GM12878 (cell line): ENCODE data around the gene AFG1L. TPM values are rescaled to one million over a fixed set of nuclear protein-coding genes. Genes with fewer than 3 reads are reported as not detected.

ENCODE experiments used
- ATAC-seq: fragments of 200-7000 bp; cut with Tn5 transposase; 3 replicates; pipeline ENCODE4 v1.9.1; 2020; ENCODE audit warnings: mild to moderate bottlenecking, moderate library complexity
- BruUV-seq: library from RNA; stranded (reverse); fragments of 400-500 nt; replicated peaks from 2 replicates; lab custom pipeline; 2021; lab: Mats Ljungman, UMichigan
- CTCF ChIA-PET: fragments of 300-600 bp; sonication (Branson Sonifier 250); formaldehyde crosslinking; extraction: SDS; loops from one replicate; lab custom pipeline; 2021; ENCODE audit warnings: inconsistent platforms; lab: Yijun Ruan, JAX
- POLR2A ChIA-PET: fragments of 350-600 bp; formaldehyde crosslinking; extraction: SDS; loops from one replicate; lab custom pipeline; 2021; ENCODE audit warnings: inconsistent platforms; lab: Charles Lee
- RAD21 ChIA-PET: fragments of 300-600 bp; sonication (Branson Sonifier 250); formaldehyde crosslinking; loops from one replicate; lab custom pipeline; 2023; ENCODE audit warnings: antibody characterized with exemption; ENCODE audit not compliant: unreplicated experiment; lab: Charles Lee
- SMC1A ChIA-PET: fragments of 300-600 bp; sonication (Branson Sonifier 250); formaldehyde crosslinking; loops from one replicate; lab custom pipeline; 2023; ENCODE audit not compliant: unreplicated experiment, uncharacterized antibody; lab: Charles Lee
- DNase-seq: peaks from one replicate; pipeline ENCODE4 v3.0.0-alpha.2; 2011; ENCODE audit warnings: low read depth, low spot score
- FAIRE-seq: peaks from 3 replicates; lab custom pipeline; 2011; peaks lifted over from hg19 to GRCh38; lab: Jason Lieb, UNC
- H2AFZ ChIP-seq: 2 replicates; pipeline ENCODE4 v1.6.0; 2011; ENCODE audit warnings: low read depth, low read length, control low read depth; ENCODE audit not compliant: control insufficient read depth
- H3K27ac ChIP-seq: 2 replicates; pipeline ENCODE4 v1.5.1; 2011; ENCODE audit warnings: control low read depth; ENCODE audit not compliant: control insufficient read depth, insufficient read depth
- H3K27me3 ChIP-seq, 2 experiments: replicated peaks in 1 of 2; 2 replicates each; pipeline versions ENCODE4 v1.6.0 to v1.6.1; 2011; ENCODE audit warnings: low read length in 1 of 2; ENCODE audit not compliant: control insufficient read depth in 2 of 2, insufficient read depth in 2 of 2
- H3K36me3 ChIP-seq, 2 experiments: 2 replicates each; pipeline ENCODE4 v1.5.1; 2011; ENCODE audit warnings: low read length in 1 of 2; ENCODE audit not compliant: control insufficient read depth in 2 of 2, insufficient read depth in 2 of 2
- H3K4me1 ChIP-seq: 2 replicates; pipeline ENCODE4 v1.6.1; 2011; ENCODE audit warnings: mild to moderate bottlenecking, low read length, moderate library complexity, mixed read lengths; ENCODE audit not compliant: control insufficient read depth, insufficient read depth
- H3K4me2 ChIP-seq: 2 replicates; pipeline ENCODE4 v1.6.0; 2011; ENCODE audit warnings: control low read depth; ENCODE audit not compliant: control insufficient read depth, insufficient read depth
- H3K4me3 ChIP-seq: fragments of 200-600 bp; sonication (generic); 2 replicates; pipeline ENCODE4 v1.5.1; 2016
- H3K79me2 ChIP-seq: 2 replicates; pipeline ENCODE4 v1.6.0; 2011; ENCODE audit warnings: low read length; ENCODE audit not compliant: control insufficient read depth, insufficient read depth
- H3K9ac ChIP-seq: 2 replicates; pipeline ENCODE4 v1.8.0; 2011; ENCODE audit warnings: low read length, control low read depth, mixed read lengths; ENCODE audit not compliant: control insufficient read depth, insufficient read depth
- H3K9me3 ChIP-seq: replicated peaks from 3 replicates; pipeline ENCODE4 v1.5.1; 2011; ENCODE audit warnings: mild to moderate bottlenecking, low read length; ENCODE audit not compliant: control insufficient read depth, insufficient read depth
- H4K20me1 ChIP-seq: 2 replicates; pipeline ENCODE4 v1.6.0; 2011; ENCODE audit not compliant: control insufficient read depth, insufficient read depth
- ASH2L ChIP-seq: fragments of 300-600, 200-600 bp; sonication (generic); IDR thresholded peaks from 2 replicates; pipeline ENCODE4 v1.6.1; 2017; ENCODE audit warnings: low read depth, mild to moderate bottlenecking, borderline replicate concordance
- ATF2 ChIP-seq: IDR thresholded peaks from 2 replicates; pipeline ENCODE4 v1.6.1; 2012; ENCODE audit warnings: low read length, inconsistent platforms
- CHD4 ChIP-seq: fragments of 200-600 bp; sonication (generic); IDR thresholded peaks from 2 replicates; pipeline ENCODE4 v1.6.1; 2016; ENCODE audit warnings: mild to moderate bottlenecking
- CREM ChIP-seq: IDR thresholded peaks from 2 replicates; pipeline ENCODE4 v1.6.1; 2014; ENCODE audit warnings: antibody characterized with exemption, low read depth
- GABPA ChIP-seq: IDR thresholded peaks from 2 replicates; pipeline ENCODE4 v1.6.1; 2014; ENCODE audit warnings: antibody characterized with exemption, low read depth, mild to moderate bottlenecking, inconsistent platforms
- MYB ChIP-seq: fragments of 150-350 bp; IDR thresholded peaks from 2 replicates; pipeline ENCODE4 v1.6.1; 2014; ENCODE audit warnings: mild to moderate bottlenecking, low read depth, low read length, borderline replicate concordance
- NR2C2 ChIP-seq: IDR thresholded peaks from 2 replicates; pipeline ENCODE4 v1.6.1; 2011; ENCODE audit warnings: borderline replicate concordance, low read depth; ENCODE audit not compliant: control insufficient read depth, insufficient read length
- RUNX3 ChIP-seq: IDR thresholded peaks from 2 replicates; pipeline ENCODE4 v1.6.1; 2012; ENCODE audit warnings: low read length, inconsistent platforms
- SPI1 ChIP-seq: IDR thresholded peaks from 2 replicates; pipeline ENCODE4 v1.6.1; 2011; ENCODE audit warnings: low read depth, mild to moderate bottlenecking, low read length, moderate library complexity, borderline replicate concordance; ENCODE audit not compliant: insufficient read depth
- SUZ12 ChIP-seq: fragments of 200-600 bp; sonication (generic); IDR thresholded peaks from one replicate; pipeline ENCODE4 v1.6.1; 2018; ENCODE audit warnings: antibody characterized with exemption, mild to moderate bottlenecking; ENCODE audit not compliant: unreplicated experiment
- YY1 ChIP-seq: IDR thresholded peaks from 2 replicates; pipeline ENCODE4 v1.6.1; 2011; ENCODE audit warnings: low read depth, mild to moderate bottlenecking, low read length
- ZNF24 ChIP-seq: fragments of 450-650 bp; IDR thresholded peaks from 2 replicates; pipeline ENCODE4 v1.6.1; 2017; ENCODE audit warnings: antibody characterized with exemption, mild to moderate bottlenecking
- ZNF274 ChIP-seq: IDR thresholded peaks from one replicate; pipeline ENCODE4 v1.8.0; 2011; ENCODE audit not compliant: insufficient read length, insufficient read depth
- ZNF592 ChIP-seq: fragments of 450-650 bp; IDR thresholded peaks from 2 replicates; pipeline ENCODE4 v1.6.1; 2017; ENCODE audit warnings: mild to moderate bottlenecking, moderate library complexity
- WGBS: methylation state at CpG from one replicate; pipeline ENCODE4 v1.1.6; 2016; ENCODE audit warnings: low lambda C conversion rate; ENCODE audit not compliant: insufficient replicate concordance, insufficient coverage; ENCODE audit errors: missing lambda C conversion rate; 5-methylcytosine and 5-hydroxymethylcytosine counted together
- in situ Hi-C: fragments of 300-500 bp; cut with MboI; formaldehyde crosslinking; loops from 9 replicates; pipeline ENCODE4 v1.14.3; 2018; ENCODE audit warnings: mixed read lengths
- intact Hi-C: fragments of 100-400 bp; cut with micrococcal nuclease; formaldehyde crosslinking; loops from one replicate; pipeline ENCODE4 v1.14.2; 2022; ENCODE audit not compliant: unreplicated experiment
- polyA plus RNA-seq, 11 experiments: library from polyadenylated mRNA; depleted of rRNA in 4 of 11; unstranded in 6 of 11; stranded (reverse) in 5 of 11; fragments of >200 nt; fragmentation: Nextera tagmentation in 4 of 11; fragmentation: Illumina TruSeq in 1 of 11; extraction: Ambion mirVana in 4 of 11; extraction: Trizol in 1 of 11; gene quantifications; 1 replicate in 1 of 11; 2 replicates in 10 of 11; pipeline versions ENCODE4 v1.2.1 to v1.2.3, GENCODE V29; 2011 to 2016; ENCODE audit warnings: inconsistent platforms in 2 of 11, missing spikeins in 2 of 11, low read depth in 1 of 11
- total RNA-seq, 4 experiments: library from RNA; depleted of rRNA in 3 of 4; stranded (reverse); fragments of >200 nt in 3 of 4; fragmentation: Illumina TruSeq in 1 of 4; extraction: Trizol in 1 of 4; gene quantifications; 2 replicates each; pipeline versions ENCODE4 v1.2.1 to v1.2.3, GENCODE V29; 2013 to 2021
- TF ChIP-seq, protein P1 (sequence below): IDR thresholded peaks from 2 replicates; pipeline ENCODE4 v1.6.1; 2011; ENCODE audit warnings: borderline replicate concordance, low read depth, mild to moderate bottlenecking, moderate library complexity, low read length; ENCODE audit not compliant: insufficient read depth, poor library complexity, severe bottlenecking
- TF ChIP-seq, protein P2 (sequence below): fragments of 450-650 bp; IDR thresholded peaks from 2 replicates; pipeline ENCODE4 v1.6.1; 2018; ENCODE audit warnings: mild to moderate bottlenecking, low read depth, moderate library complexity; ENCODE audit not compliant: partially characterized antibody

The AFG1L gene
- total and polyA plus RNA-seq, 10 of the 15 experiments (the other 5 are each of a cell fraction or from before 2014, with no cell fraction given) = 2.3 to 9.0 (median 4.3) TPM

GRCh38 chr6:108421366-108421765 is 126.5 kb downstream of the AFG1L start:
- ATAC-seq = no peak
- Histone ChIP-seq H3K9ac (no peak overlapping the region), H3K4me2 (no peak overlapping the region), H3K27me3 (no peaks in the 10 kb centered on the region), H3K4me1 (no peaks in the 10 kb centered on the region), H2AFZ (no peak overlapping the region), H4K20me1 (no peaks in the 10 kb centered on the region), H3K79me2 (no peaks in the 10 kb centered on the region), H3K4me3 (no peak overlapping the region), H3K9me3 (no peaks in the 10 kb centered on the region), H3K36me3 (no peaks in the 10 kb centered on the region), H3K27ac (no peak overlapping the region)
- whole genome bisulfite sequencing = 89% methylated on average over 6 of the region's 6 CpGs
- in situ Hi-C loops (no loop called here), intact Hi-C loops (no loop called here)
- CTCF ChIA-PET = interaction anchor here (0.6 kb wide), 1 partner anchor 23 kb away, joined by 3 read pairs; no protein-coding TSS in a partner anchor
- no peak for FAIRE-seq
- POLR2A ChIA-PET = no interaction called here
- DNase-seq = no peak
- SMC1A ChIA-PET = interaction anchor here (1.1 to 1.5 kb wide), 2 partner anchors 13 to 113 kb away, joined by 3 read pairs; no protein-coding TSS in a partner anchor
- BruUV-seq = no TSS peak
- RAD21 ChIA-PET = no interaction called here
- TF ChIP-seq, protein P1, sequence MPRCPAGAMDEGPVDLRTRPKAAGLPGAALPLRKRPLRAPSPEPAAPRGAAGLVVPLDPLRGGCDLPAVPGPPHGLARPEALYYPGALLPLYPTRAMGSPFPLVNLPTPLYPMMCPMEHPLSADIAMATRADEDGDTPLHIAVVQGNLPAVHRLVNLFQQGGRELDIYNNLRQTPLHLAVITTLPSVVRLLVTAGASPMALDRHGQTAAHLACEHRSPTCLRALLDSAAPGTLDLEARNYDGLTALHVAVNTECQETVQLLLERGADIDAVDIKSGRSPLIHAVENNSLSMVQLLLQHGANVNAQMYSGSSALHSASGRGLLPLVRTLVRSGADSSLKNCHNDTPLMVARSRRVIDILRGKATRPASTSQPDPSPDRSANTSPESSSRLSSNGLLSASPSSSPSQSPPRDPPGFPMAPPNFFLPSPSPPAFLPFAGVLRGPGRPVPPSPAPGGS = no peak
- no peak for TF ChIP-seq ZNF274
- no peak for TF ChIP-seq YY1
- TF ChIP-seq GABPA = no peak
- TF ChIP-seq RUNX3 = no peak
- no peak for TF ChIP-seq ZNF592
- TF ChIP-seq SPI1 = no peak
- TF ChIP-seq CREM = no peak
- no peak for TF ChIP-seq NR2C2
- no peak for TF ChIP-seq MYB
- TF ChIP-seq ATF2 = no peak
- no peak for TF ChIP-seq ZNF24
- no peak for TF ChIP-seq ASH2L
- TF ChIP-seq, protein P2, sequence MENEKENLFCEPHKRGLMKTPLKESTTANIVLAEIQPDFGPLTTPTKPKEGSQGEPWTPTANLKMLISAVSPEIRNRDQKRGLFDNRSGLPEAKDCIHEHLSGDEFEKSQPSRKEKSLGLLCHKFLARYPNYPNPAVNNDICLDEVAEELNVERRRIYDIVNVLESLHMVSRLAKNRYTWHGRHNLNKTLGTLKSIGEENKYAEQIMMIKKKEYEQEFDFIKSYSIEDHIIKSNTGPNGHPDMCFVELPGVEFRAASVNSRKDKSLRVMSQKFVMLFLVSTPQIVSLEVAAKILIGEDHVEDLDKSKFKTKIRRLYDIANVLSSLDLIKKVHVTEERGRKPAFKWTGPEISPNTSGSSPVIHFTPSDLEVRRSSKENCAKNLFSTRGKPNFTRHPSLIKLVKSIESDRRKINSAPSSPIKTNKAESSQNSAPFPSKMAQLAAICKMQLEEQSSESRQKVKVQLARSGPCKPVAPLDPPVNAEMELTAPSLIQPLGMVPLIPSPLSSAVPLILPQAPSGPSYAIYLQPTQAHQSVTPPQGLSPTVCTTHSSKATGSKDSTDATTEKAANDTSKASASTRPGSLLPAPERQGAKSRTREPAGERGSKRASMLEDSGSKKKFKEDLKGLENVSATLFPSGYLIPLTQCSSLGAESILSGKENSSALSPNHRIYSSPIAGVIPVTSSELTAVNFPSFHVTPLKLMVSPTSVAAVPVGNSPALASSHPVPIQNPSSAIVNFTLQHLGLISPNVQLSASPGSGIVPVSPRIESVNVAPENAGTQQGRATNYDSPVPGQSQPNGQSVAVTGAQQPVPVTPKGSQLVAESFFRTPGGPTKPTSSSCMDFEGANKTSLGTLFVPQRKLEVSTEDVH = no peak
- TF ChIP-seq CHD4 = no peak
- no peak for TF ChIP-seq SUZ12
